ENCODE measurements around the gene PLXNB1. TPM values are rescaled to one million over a fixed set of nuclear protein-coding genes. Genes with fewer than 3 reads are reported as not detected.

Gene PLXNB1
- total and polyA plus RNA-seq, 7 experiments from 2014 or later: 0.79 to 3.3 (median 2.7) TPM; not detected in 2

GRCh38 chr3:48399387-48400172 is 30.3 kb downstream of the PLXNB1 start:
- no peaks in the 10 kb centered on the region for H3K36me3 ChIP-seq (ENCODE audit: control insufficient read depth in 2 of 3, insufficient read depth in 3 of 3, low read length in 3 of 3)
- Mint-ChIP-seq H3K9me3 (no peaks in the 10 kb centered on the region), H3K27me3 (peaks cover 0 to 10% (median 10%) of the 10 kb centered on the region in 5 donors), H3K27ac (peak overlapping the region in 1 of 9 donors; percentile 14), H3K4me3 (no peak overlapping the region), H3K4me1 (peaks cover 0 to 3% (median 0%) of the 10 kb centered on the region in 7 donors), H3K36me3 (no peaks in the 10 kb centered on the region)
- intact Hi-C loops (cut with micrococcal nuclease): loop anchor here (2.0 kb wide), 4 partner anchors 67 to 285 kb away; partner anchors contain the start of genes NCKIPSD (in 1 of the 2), PFKFB4 (in 1 of the 2) and UQCRC1 (in 1 of the 2)
- ATAC-seq (no peak), DNase-seq (peak in 1 of 9 donors; percentile 18)
- ChIA-PET POLR2A (interaction anchor here (2.7 kb wide), 1 partner anchor 148 kb away, joined by 17 read pairs; no protein-coding TSS in a partner anchor), CTCF (interaction anchor here (0.9 to 5.8 kb wide), 16 partner anchors 13 to 211 kb away, joined by 3 to 187 read pairs (median 5); partner anchors contain the start of genes PFKFB4 and PLXNB1)
- H3K9me3 ChIP-seq (ENCODE audit: control insufficient read depth in 2 of 3, low read length in 3 of 3): no peaks in the 10 kb centered on the region
- no peaks in the 10 kb centered on the region for H3K27me3 ChIP-seq (ENCODE audit: control insufficient read depth in 2 of 2, insufficient read depth in 2 of 2, low read length in 2 of 2)
- no peaks in the 10 kb centered on the region for H3K4me1 ChIP-seq (ENCODE audit: control insufficient read depth in 2 of 2, insufficient read depth in 2 of 2, low read length in 2 of 2)
- H3K4me3 ChIP-seq (ENCODE audit: low read length): no peak overlapping the region
- no peak overlapping the region for H3K27ac ChIP-seq (ENCODE audit: low read depth, low read length)

GRCh38 chr3:48398701-48399386 is 31.0 kb downstream of the PLXNB1 start:
- ChIA-PET CTCF (interaction anchor here (5.3 to 5.8 kb wide), 2 partner anchors 35 to 150 kb away, joined by 115 to 187 read pairs; partner anchors contain the start of gene PLXNB1), POLR2A (interaction anchor here (2.7 kb wide), 1 partner anchor 149 kb away, joined by 17 read pairs; no protein-coding TSS in a partner anchor)
- H3K27me3 ChIP-seq (ENCODE audit: control insufficient read depth in 2 of 2, insufficient read depth in 2 of 2, low read length in 2 of 2): no peaks in the 10 kb centered on the region
- Mint-ChIP-seq H3K27me3 (peaks cover 0 to 10% (median 10%) of the 10 kb centered on the region in 5 donors), H3K9me3 (no peaks in the 10 kb centered on the region), H3K4me1 (peaks cover 0 to 3% (median 0%) of the 10 kb centered on the region in 7 donors), H3K36me3 (no peaks in the 10 kb centered on the region), H3K27ac (no peak overlapping the region), H3K4me3 (no peak overlapping the region)
- no peaks in the 10 kb centered on the region for H3K4me1 ChIP-seq (ENCODE audit: control insufficient read depth in 2 of 2, insufficient read depth in 2 of 2, low read length in 2 of 2)
- no peaks in the 10 kb centered on the region for H3K36me3 ChIP-seq (ENCODE audit: control insufficient read depth in 2 of 3, insufficient read depth in 3 of 3, low read length in 3 of 3)
- H3K9me3 ChIP-seq (ENCODE audit: control insufficient read depth in 2 of 3, low read length in 3 of 3): no peaks in the 10 kb centered on the region
- H3K4me3 ChIP-seq (ENCODE audit: low read length): no peak overlapping the region
- DNase-seq: no peak
- H3K27ac ChIP-seq (ENCODE audit: low read depth, low read length): no peak overlapping the region
- intact Hi-C loops (cut with micrococcal nuclease): no loop called here
- no peak for ATAC-seq

- no peaks in the 10 kb centered on the region for H3K9me3 Mint-ChIP-seq
- intact Hi-C loops (cut with micrococcal nuclease): no loop called here
These were observed 31.9 kb downstream of the PLXNB1 start for GRCh38 chr3:48397767-48398681.

GRCh38 chr3:48395714-48396113 is 34.2 kb downstream of the PLXNB1 start:
- H3K36me3 Mint-ChIP-seq: no peaks in the 10 kb centered on the region
- H3K4me3 Mint-ChIP-seq: no peak overlapping the region
- ATAC-seq (no peak), DNase-seq (no peak)
- Histone ChIP-seq H3K27ac (ENCODE audit: low read depth, low read length) (no peak overlapping the region), H3K9me3 (ENCODE audit: control insufficient read depth in 2 of 3, low read length in 3 of 3) (no peaks in the 10 kb centered on the region), H3K4me1 (ENCODE audit: control insufficient read depth in 2 of 2, insufficient read depth in 2 of 2, low read length in 2 of 2) (no peaks in the 10 kb centered on the region), H3K4me3 (ENCODE audit: low read length) (no peak overlapping the region), H3K27me3 (ENCODE audit: control insufficient read depth in 2 of 2, insufficient read depth in 2 of 2, low read length in 2 of 2) (no peaks in the 10 kb centered on the region), H3K36me3 (ENCODE audit: control insufficient read depth in 2 of 3, insufficient read depth in 3 of 3, low read length in 3 of 3) (no peaks in the 10 kb centered on the region)
- H3K9me3 Mint-ChIP-seq: no peaks in the 10 kb centered on the region
- ChIA-PET CTCF (interaction anchor here (1.0 kb wide), 1 partner anchor 112 kb away, joined by 3 read pairs; no protein-coding TSS in a partner anchor), POLR2A (no interaction called here)
- peaks cover 6 to 14% (median 10%) of the 10 kb centered on the region in 5 donors for H3K27me3 Mint-ChIP-seq
- intact Hi-C loops (cut with micrococcal nuclease): no loop called here
- no peak overlapping the region for H3K27ac Mint-ChIP-seq
- no peaks in the 10 kb centered on the region for H3K4me1 Mint-ChIP-seq

More at GRCh38 chr3:48397767-48398681, 31.9 kb downstream of the PLXNB1 start:
- Mint-ChIP-seq H3K27ac (no peak overlapping the region), H3K36me3 (no peaks in the 10 kb centered on the region), H3K4me3 (no peak overlapping the region), H3K27me3 (peaks cover 0 to 14% (median 10%) of the 10 kb centered on the region in 5 donors), H3K4me1 (peaks cover 0 to 3% (median 0%) of the 10 kb centered on the region in 7 donors)
- Histone ChIP-seq H3K27ac (ENCODE audit: low read depth, low read length) (no peak overlapping the region), H3K4me1 (ENCODE audit: control insufficient read depth in 2 of 2, insufficient read depth in 2 of 2, low read length in 2 of 2) (no peaks in the 10 kb centered on the region), H3K9me3 (ENCODE audit: control insufficient read depth in 2 of 3, low read length in 3 of 3) (no peaks in the 10 kb centered on the region), H3K27me3 (ENCODE audit: control insufficient read depth in 2 of 2, insufficient read depth in 2 of 2, low read length in 2 of 2) (no peaks in the 10 kb centered on the region), H3K36me3 (ENCODE audit: control insufficient read depth in 2 of 3, insufficient read depth in 3 of 3, low read length in 3 of 3) (no peaks in the 10 kb centered on the region), H3K4me3 (ENCODE audit: low read length) (no peak overlapping the region)
- no peak for ATAC-seq
- POLR2A ChIA-PET: no interaction called here
- no peak for DNase-seq
- CTCF ChIA-PET: interaction anchor here (5.3 to 5.8 kb wide), 2 partner anchors 36 to 151 kb away, joined by 115 to 187 read pairs; partner anchors contain the start of gene PLXNB1

DNA sequence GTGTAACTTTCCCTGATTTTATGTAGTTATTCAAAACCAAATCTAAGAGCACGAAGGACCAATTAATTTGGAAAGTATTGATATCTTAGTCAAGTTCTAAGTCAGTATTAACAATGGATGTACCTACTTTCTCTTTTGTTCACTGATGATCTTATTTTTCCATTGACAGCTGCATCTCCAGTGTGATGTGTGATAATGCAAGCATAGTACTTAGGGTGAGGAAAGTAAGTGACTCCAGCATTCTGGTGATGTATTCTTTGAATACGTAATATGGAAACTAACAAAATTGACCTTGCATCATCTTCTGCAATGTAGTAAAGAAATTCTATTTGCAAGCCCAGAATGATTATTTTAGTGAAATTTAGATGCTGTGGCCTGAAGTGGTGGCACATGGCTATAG is 35.5 kb downstream of the PLXNB1 start:
- POLR2A ChIA-PET: no interaction called here
- H3K4me1 Mint-ChIP-seq: no peaks in the 10 kb centered on the region
- CTCF ChIA-PET: interaction anchor here (0.6 kb wide), 1 partner anchor 155 kb away, joined by 3 read pairs; no protein-coding TSS in a partner anchor
- intact Hi-C loops (cut with micrococcal nuclease): no loop called here
- no peaks in the 10 kb centered on the region for H3K4me1 ChIP-seq (ENCODE audit: control insufficient read depth in 2 of 2, insufficient read depth in 2 of 2, low read length in 2 of 2)
- H3K4me3 Mint-ChIP-seq: no peak overlapping the region
- no peaks in the 10 kb centered on the region for H3K36me3 ChIP-seq (ENCODE audit: control insufficient read depth in 2 of 3, insufficient read depth in 3 of 3, low read length in 3 of 3)
- no peaks in the 10 kb centered on the region for H3K9me3 Mint-ChIP-seq
- no peaks in the 10 kb centered on the region for H3K36me3 Mint-ChIP-seq
- H3K27me3 Mint-ChIP-seq: peaks cover 6 to 20% (median 9%) of the 10 kb centered on the region in 5 donors
- no peaks in the 10 kb centered on the region for H3K27me3 ChIP-seq (ENCODE audit: control insufficient read depth in 2 of 2, insufficient read depth in 2 of 2, low read length in 2 of 2)
- DNase-seq (no peak), ATAC-seq (no peak)
- H3K9me3 ChIP-seq (ENCODE audit: control insufficient read depth in 2 of 3, low read length in 3 of 3): no peaks in the 10 kb centered on the region
- H3K4me3 ChIP-seq (ENCODE audit: low read length): no peak overlapping the region
- no peak overlapping the region for H3K27ac Mint-ChIP-seq
- no peak overlapping the region for H3K27ac ChIP-seq (ENCODE audit: low read depth, low read length)

DNA sequence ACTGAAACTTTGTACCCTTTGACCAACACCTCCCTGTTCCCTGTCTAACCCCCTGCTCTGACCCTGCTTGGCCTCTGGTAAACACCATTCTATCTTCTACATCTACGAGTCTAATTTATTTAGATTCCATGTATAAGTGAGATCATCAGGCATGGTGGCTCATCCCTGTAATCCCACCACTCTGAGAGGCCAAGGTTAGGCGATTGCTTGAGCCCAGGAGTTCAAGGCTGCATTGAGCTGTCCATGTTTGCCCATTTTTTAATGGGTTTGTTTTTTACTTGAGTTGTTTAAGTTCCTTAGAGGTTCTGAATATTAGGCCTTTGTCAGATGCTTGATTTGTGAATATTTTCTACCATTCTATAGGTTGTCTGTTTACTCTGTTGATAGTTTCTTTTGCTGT is 40.9 kb downstream of the PLXNB1 start:
- CTCF ChIA-PET: no interaction called here
- Mint-ChIP-seq H3K4me1 (no peaks in the 10 kb centered on the region), H3K9me3 (peaks cover 0 to 2% (median 0%) of the 10 kb centered on the region in 11 donors), H3K36me3 (peaks cover 0 to 4% (median 0%) of the 10 kb centered on the region in 5 donors), H3K27me3 (peaks cover 4 to 52% (median 6%) of the 10 kb centered on the region in 5 donors), H3K27ac (no peak overlapping the region), H3K4me3 (no peak overlapping the region)
- no peaks in the 10 kb centered on the region for H3K36me3 ChIP-seq (ENCODE audit: control insufficient read depth in 2 of 3, insufficient read depth in 3 of 3, low read length in 3 of 3)
- POLR2A ChIA-PET: no interaction called here
- H3K27ac ChIP-seq (ENCODE audit: low read depth, low read length): no peak overlapping the region
- no peak overlapping the region for H3K4me3 ChIP-seq (ENCODE audit: low read length)
- intact Hi-C loops (cut with micrococcal nuclease): no loop called here
- H3K27me3 ChIP-seq (ENCODE audit: control insufficient read depth in 2 of 2, insufficient read depth in 2 of 2, low read length in 2 of 2): no peaks in the 10 kb centered on the region
- H3K9me3 ChIP-seq (ENCODE audit: control insufficient read depth in 2 of 3, low read length in 3 of 3): no peaks in the 10 kb centered on the region
- no peaks in the 10 kb centered on the region for H3K4me1 ChIP-seq (ENCODE audit: control insufficient read depth in 2 of 2, insufficient read depth in 2 of 2, low read length in 2 of 2)
- no peak for ATAC-seq
- no peak for DNase-seq

Measured in naive thymus-derived CD4-positive, alpha-beta T cell (primary cell).